ENCODE measurements around the gene IQCF5. TPM values are rescaled to one million over a fixed set of nuclear protein-coding genes. Genes with fewer than 3 reads are reported as not detected.

IQCF5 gene
- polyA plus RNA-seq (2011; rRNA removed) (not detected in 2 replicates), polyA plus RNA-seq (2017; fragmentation: RNase III; extraction: RNeasy Plus Mini Kit Qiagen cat#74134 plus additional on column Dnase treatment) (not detected in 3 replicates), polyA minus RNA-seq (2011; rRNA and poly(A)+ RNA removed) (not detected in 2 replicates)
- not detected in 2 replicates for polyA plus RNA-seq (2012; cell fraction: cytosol; rRNA removed)
- polyA plus RNA-seq (2012; cell fraction: nucleus; rRNA removed): not detected in 2 replicates

- TF ChIP-seq SREBF2 (IDR thresholded peaks at IDR 0.05): no peak
- TF ChIP-seq NR3C1 (IDR thresholded peaks at IDR 0.05): no peak
- TF ChIP-seq HMGXB4 (CRISPR knock-in tag; IDR thresholded peaks at IDR 0.05; ENCODE audit: borderline replicate concordance): no peak
- no peak for TF ChIP-seq POLR2AphosphoS2 (conservative IDR thresholded peaks at IDR 0.05; ENCODE audit: low read length)
- no peak for TF ChIP-seq PBX3 (IDR thresholded peaks at IDR 0.05)
- no peak for TF ChIP-seq USF2 (IDR thresholded peaks at IDR 0.05)
- no peak for TF ChIP-seq HOXB13 (CRISPR knock-in tag; IDR thresholded peaks at IDR 0.05; ENCODE audit: low read depth)
- TF ChIP-seq ELK1 (IDR thresholded peaks at IDR 0.05; ENCODE audit: low read depth, low read length): no peak
- TF ChIP-seq JUNB (IDR thresholded peaks at IDR 0.05): no peak
- TF ChIP-seq HOXA7 (CRISPR knock-in tag; IDR thresholded peaks at IDR 0.05): no peak
- no peak for TF ChIP-seq MAZ (IDR thresholded peaks at IDR 0.05; ENCODE audit: borderline replicate concordance, low read depth, low read length)
- TF ChIP-seq CHD4 (IDR thresholded peaks at IDR 0.05; ENCODE audit: borderline replicate concordance): no peak
- DNase-seq (ENCODE audit: low read depth in 1 of 2, low spot score in 1 of 2) (no peak), FAIRE-seq (no peak), ATAC-seq (no peak)
- H3K4me3 ChIP-seq: no peak within 1 kb of the TSS
- H3K4me2 ChIP-seq: no peak within 1 kb of the TSS
- H3K27ac ChIP-seq: no peak within 1 kb of the TSS
- POLR2A ChIA-PET: no interaction called here
- H3K9me3 ChIP-seq: no peaks in the 10 kb centered on the region
- no peaks in the 10 kb centered on the region for H3K4me1 ChIP-seq
- WGBS (ENCODE audit: missing lambda C conversion rate): 68% methylated on average over 3 of the region's 4 CpGs
- CTCF ChIA-PET: no interaction called here
These were observed at the start of gene IQCF5 for GRCh38 chr3:51875501-51875900. IQCF5 (minus strand) TSS chr3:51875601; CDS start chr3:51875531, 70 bp downstream.

- FAIRE-seq (no peak), DNase-seq (ENCODE audit: low read depth in 1 of 2, low spot score in 1 of 2) (no peak), ATAC-seq (no peak)
- ChIA-PET POLR2A (no interaction called here), CTCF (interaction anchor here (0.7 to 1.6 kb wide), 2 partner anchors 22 to 102 kb away, joined by 3 read pairs; no protein-coding TSS in a partner anchor)
- Histone ChIP-seq H3K4me2 (no peak overlapping the region), H3K9me3 (no peaks in the 10 kb centered on the region), H3K4me1 (no peaks in the 10 kb centered on the region), H3K27ac (no peak overlapping the region), H3K4me3 (no peak overlapping the region)
- TF ChIP-seq HDAC2 (IDR thresholded peaks at IDR 0.05): no peak
- no peak for TF ChIP-seq POLR2AphosphoS2 (conservative IDR thresholded peaks at IDR 0.05; ENCODE audit: low read length)
- no peak for TF ChIP-seq TP53 (CRISPR knock-in tag; IDR thresholded peaks at IDR 0.05)
- no peak for TF ChIP-seq ZFP36 (IDR thresholded peaks at IDR 0.05; ENCODE audit: borderline replicate concordance, partially characterized antibody)
- TF ChIP-seq HOXB13 (CRISPR knock-in tag; IDR thresholded peaks at IDR 0.05; ENCODE audit: low read depth): no peak
- TF ChIP-seq KDM1A (IDR thresholded peaks at IDR 0.05; ENCODE audit: low read depth): no peak
- TF ChIP-seq EHMT2 (IDR thresholded peaks at IDR 0.05; ENCODE audit: low read depth): no peak
- TF ChIP-seq MYC (IDR thresholded peaks at IDR 0.05; ENCODE audit: borderline replicate concordance, low read length): no peak
- whole genome bisulfite sequencing (ENCODE audit: missing lambda C conversion rate): 72% methylated on average over 11 of the region's 11 CpGs
These were observed 45.7 kb upstream of the IQCF5 start for GRCh38 chr3:51921081-51921578.

- H3K9me3 ChIP-seq: no peaks in the 10 kb centered on the region
- no peak overlapping the region for H3K4me3 ChIP-seq
- FAIRE-seq: no peak
- ATAC-seq: no peak
- ChIA-PET CTCF (no interaction called here), POLR2A (no interaction called here)
- no peak overlapping the region for H3K4me2 ChIP-seq
- WGBS (ENCODE audit: missing lambda C conversion rate): 36% methylated on average over 5 of the region's 5 CpGs
- DNase-seq (ENCODE audit: low read depth in 1 of 2, low spot score in 1 of 2): no peak
- no peak overlapping the region for H3K27ac ChIP-seq
- TF ChIP-seq TFCP2L1 (CRISPR knock-in tag; IDR thresholded peaks at IDR 0.05) (no peak), ZSCAN20 (CRISPR knock-in tag; IDR thresholded peaks at IDR 0.05) (no peak), POLR2A (IDR thresholded peaks at IDR 0.05; ENCODE audit: low read length) (no peak), SREBF2 (IDR thresholded peaks at IDR 0.05) (no peak), NFE2L2 (conservative IDR thresholded peaks at IDR 0.05; ENCODE audit: low read length) (no peak), NR3C1 (IDR thresholded peaks at IDR 0.05) (no peak), RARB (CRISPR knock-in tag; IDR thresholded peaks at IDR 0.05) (no peak), CHD2 (IDR thresholded peaks at IDR 0.05; ENCODE audit: low read length, partially characterized antibody) (no peak), EHF (CRISPR knock-in tag; IDR thresholded peaks at IDR 0.05) (no peak), ELK1 (IDR thresholded peaks at IDR 0.05; ENCODE audit: low read depth, low read length) (no peak), JUNB (IDR thresholded peaks at IDR 0.05) (no peak), MAX (IDR thresholded peaks at IDR 0.05) (no peak), JUN (IDR thresholded peaks at IDR 0.05) (no peak), FOXS1 (CRISPR knock-in tag; IDR thresholded peaks at IDR 0.05) (no peak)
- no peaks in the 10 kb centered on the region for H3K4me1 ChIP-seq
These were observed 41.0 kb upstream of the IQCF5 start for GRCh38 chr3:51916418-51916817.

Measured in A549 (cell line).